Inferior parietal cortex (tissue), 1 donor: Measurements from ENCODE around the gene YIF1A.

Source experiments
- DNase-seq: peaks from one replicate; pipeline ENCODE4 v3.0.0-alpha.2; 2016; ENCODE audit errors: extremely low spot score

YIF1A gene

GRCh38 chr11:66288671-66289547 lies at the start of gene YIF1A:
YIF1A (minus strand) TSS chr11:66289143; CDS start chr11:66288985, 158 bp downstream.
- DNase-seq = peak; percentile 99

- no peak for DNase-seq
Observed at GRCh38 chr11:66337103-66337899, 48.4 kb upstream of the YIF1A start.

GRCh38 chr11:66336234-66337102 lies 47.5 kb upstream of the YIF1A start, which contains the start of gene RIN1:
RIN1 (minus strand) TSS chr11:66336434; CDS start chr11:66336402, 32 bp downstream.
- peak; percentile 72 for DNase-seq

- DNase-seq = no peak
Observed at GRCh38 chr11:66335531-66336233, 46.7 kb upstream of the YIF1A start.

DNA sequence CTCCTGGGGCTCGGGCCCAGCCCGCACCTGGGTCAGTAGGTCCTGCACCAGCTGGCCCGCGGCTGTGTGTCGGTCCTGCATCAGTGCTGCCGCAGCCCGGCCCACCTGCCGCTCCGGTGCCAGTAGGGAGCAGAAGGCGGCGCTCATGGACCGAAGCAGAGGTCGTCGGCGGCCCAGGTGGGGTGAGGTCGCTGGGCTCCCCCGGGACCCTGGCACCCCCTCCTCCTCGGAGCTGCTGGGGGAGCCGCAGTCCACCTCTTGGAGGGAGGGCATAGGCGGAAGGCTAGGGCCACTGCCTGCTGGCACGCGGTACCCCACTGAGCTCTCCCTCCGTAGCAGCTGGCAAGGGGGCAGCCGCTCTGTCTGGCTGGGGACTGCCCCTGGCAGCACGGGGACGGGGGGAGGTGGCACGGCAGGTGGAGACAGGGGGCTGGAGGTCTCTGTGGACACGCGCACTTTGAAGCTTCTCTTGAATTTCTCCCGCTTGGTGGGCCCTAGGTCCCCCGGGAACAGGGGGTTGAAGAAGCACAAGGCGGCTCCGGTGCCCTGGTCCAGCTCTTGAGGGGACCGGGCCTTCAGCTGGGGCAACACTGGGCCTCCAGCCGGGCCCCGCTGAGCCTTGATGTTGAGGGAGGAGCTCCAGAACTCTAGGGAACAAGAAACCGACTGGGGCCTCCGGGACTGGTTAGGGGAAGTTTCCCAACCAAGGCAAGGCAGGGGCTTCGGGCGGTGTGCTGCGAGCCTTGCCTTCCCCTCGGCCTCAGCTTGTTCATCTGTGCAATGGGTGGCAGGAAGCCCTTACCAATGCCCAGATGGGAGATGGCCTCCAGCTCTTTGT lies 45.9 kb upstream of the YIF1A start:
- DNase-seq = no peak

GRCh38 chr11:66333896-66334604 lies 45.1 kb upstream of the YIF1A start:
- DNase-seq = no peak

- no peak for DNase-seq
Observed at GRCh38 chr11:66333220-66333877, 44.4 kb upstream of the YIF1A start.

DNA sequence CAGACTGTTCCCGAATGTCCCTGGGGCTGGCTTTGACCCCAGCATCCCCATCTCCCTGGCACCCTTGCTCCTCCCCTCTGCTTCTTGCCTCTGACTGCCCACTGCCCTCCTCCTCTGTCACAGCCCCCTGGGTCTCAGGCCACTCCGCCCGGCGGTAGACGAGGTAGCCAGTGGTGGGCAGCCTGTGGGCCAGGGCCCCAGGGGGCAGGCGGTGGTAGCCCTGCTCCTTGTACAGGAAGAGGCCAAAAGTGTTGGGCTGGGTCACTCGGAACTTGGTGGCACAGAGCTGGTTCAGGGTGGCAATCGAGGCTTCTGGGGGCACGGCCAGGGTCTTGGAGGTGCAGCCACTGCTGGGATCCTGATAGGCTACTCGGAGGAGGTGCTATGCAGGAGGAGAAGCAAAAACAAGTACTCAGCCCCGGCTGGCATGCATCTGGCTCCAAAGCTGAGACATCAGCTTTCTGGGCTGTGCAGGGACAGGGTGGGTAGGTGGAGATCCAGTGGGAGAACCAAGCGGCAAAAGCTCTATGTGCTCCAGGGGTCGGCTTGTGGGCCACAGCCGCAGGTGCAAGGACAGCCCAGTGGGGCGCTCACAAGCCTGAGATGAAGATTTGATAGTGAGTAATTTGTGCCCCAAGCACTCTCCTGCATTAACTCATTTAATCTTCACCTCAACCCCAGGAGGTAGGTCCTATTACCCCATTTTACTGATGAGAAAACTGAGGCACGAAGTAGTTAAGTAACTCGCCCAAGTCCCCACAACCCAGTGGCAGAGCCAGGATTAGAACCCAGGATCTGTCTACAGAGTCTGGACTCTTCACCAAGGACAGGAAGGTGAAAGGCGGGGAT lies 43.7 kb upstream of the YIF1A start:
- no peak for DNase-seq

DNA sequence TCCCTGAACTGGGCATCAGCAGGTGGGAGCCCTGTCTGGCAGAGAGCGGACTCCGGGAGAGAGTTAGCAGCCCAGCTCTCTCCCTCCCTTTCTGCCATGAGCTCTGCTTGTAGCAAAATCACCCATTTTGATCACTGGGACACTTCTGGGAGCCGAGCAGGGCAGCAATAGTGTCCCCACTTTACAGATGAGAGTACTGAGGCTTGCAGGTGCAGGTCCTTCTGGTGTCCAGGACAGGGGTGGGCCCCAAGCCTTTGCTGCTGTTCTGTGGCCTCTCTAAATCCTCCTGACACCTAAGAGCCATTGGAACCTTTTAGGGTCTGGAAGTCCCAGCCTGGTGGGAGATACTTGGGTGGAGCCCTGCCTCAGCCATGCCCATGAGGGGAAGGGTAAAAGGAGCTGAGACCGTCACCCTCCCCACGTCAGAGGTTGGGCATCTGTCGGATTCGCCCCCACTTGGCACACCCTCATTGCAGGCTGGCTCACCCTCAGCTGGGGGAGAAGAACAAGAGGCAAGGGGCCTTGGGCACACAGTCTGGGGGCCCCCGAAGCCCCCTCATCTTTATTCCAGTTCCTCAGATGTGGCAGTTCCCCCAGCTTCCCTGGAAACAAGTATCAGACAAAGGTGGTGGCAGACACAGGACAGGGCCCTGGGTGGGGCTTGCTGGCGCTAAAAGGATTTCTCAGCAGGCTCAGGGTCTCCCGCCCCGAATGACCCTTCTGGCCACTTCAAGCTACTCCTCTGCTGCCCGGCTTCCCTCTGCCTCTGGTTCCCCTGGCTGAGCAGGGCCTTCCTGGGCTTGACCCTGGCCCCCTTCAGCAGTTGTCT lies 42.8 kb upstream of the YIF1A start:
- DNase-seq = no peak

GRCh38 chr11:66330931-66331330 lies 42.0 kb upstream of the YIF1A start:
- no peak for DNase-seq

- DNase-seq = no peak
Observed at GRCh38 chr11:66329165-66329673, 40.3 kb upstream of the YIF1A start.

- DNase-seq = peak; percentile 83
Observed at GRCh38 chr11:66328302-66329144, 39.6 kb upstream of the YIF1A start.

GRCh38 chr11:66328031-66328301 lies 39.0 kb upstream of the YIF1A start:
- no peak for DNase-seq

DNA sequence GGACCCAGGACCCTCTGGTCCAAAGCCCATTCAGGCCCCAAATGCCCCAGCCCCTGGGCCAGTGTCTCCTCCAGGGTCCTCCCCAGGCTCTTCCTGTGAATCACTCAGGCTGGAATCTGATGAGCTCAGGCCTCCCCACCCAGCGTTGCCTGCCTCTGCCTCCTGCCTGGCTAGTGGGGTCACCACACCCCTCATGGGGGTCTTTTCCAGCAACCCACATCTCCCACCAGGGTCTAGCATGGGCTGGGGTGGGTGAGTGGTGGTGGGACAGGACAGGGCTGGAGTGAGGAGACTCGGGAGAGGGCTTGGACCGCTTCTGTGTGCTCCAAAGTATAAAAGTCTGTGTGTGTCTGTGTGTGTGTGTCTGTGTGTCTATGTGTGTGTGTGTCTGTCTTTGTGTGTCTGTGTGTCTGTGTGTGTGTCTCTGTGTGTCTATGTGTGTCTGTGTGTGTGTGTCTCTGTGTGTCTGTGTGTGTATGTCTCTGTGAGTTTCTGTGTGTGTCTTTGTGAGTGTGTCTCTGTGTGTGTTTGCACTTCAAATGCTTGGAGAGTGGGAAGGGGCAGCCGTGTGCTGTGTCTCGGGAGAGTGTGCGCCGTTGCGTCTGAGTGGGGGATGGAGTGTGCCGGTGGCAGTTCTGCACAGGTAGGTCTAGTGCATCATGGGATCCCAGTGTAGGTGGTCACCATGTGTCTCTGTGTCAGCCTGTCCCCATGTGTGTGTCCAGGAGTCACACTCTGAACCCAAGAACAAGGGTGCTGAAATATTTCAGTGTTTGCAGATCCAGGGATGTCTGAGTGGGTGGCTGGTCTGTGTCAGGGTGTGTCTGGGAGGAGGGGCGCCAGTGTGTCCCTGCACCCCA lies 38.5 kb upstream of the YIF1A start:
- DNase-seq = no peak
